K562 (cell line): ENCODE results near the gene TCF3. TPM values are rescaled to one million over a fixed set of nuclear protein-coding genes. Genes with fewer than 3 reads are reported as not detected.

Source experiments
- CBFB ChIP-seq: sonication (generic); formaldehyde crosslinking; IDR thresholded peaks from 2 replicates; pipeline ENCODE4 v1.4.0; 2020; ENCODE audit warnings: mild to moderate bottlenecking, missing genetic modification reagents
- CBX3 ChIP-seq, 2 experiments: IDR thresholded peaks; 1 replicate in 1 of 2; 2 replicates in 1 of 2; pipeline ENCODE4 v1.6.1; 2012; ENCODE audit warnings: inconsistent platforms in 2 of 2, low read length in 2 of 2, borderline replicate concordance in 1 of 2, control low read depth in 1 of 2
- E2F1 ChIP-seq: sonication (generic); formaldehyde crosslinking; IDR thresholded peaks from 2 replicates; pipeline ENCODE4 v1.8.1; 2023; ENCODE audit warnings: mild to moderate bottlenecking, missing genetic modification reagents, moderate library complexity
- HDAC2 ChIP-seq: fragments of 450-650 bp; IDR thresholded peaks from 2 replicates; pipeline ENCODE4 v1.6.1; 2016; ENCODE audit warnings: mild to moderate bottlenecking
- HDGF ChIP-seq: fragments of 450-650 bp; IDR thresholded peaks from 2 replicates; pipeline ENCODE4 v1.6.1; 2016
- MTA1 ChIP-seq: fragments of 450-650 bp; IDR thresholded peaks from 2 replicates; pipeline ENCODE4 v1.6.1; 2017; ENCODE audit warnings: borderline replicate concordance
- NBN ChIP-seq: fragments of 450-650 bp; IDR thresholded peaks from 2 replicates; pipeline ENCODE4 v1.6.1; 2016; ENCODE audit warnings: low read depth, mild to moderate bottlenecking
- NCOA4 ChIP-seq: fragments of 450-650 bp; IDR thresholded peaks from 2 replicates; pipeline ENCODE4 v1.6.1; 2018; ENCODE audit warnings: mild to moderate bottlenecking; ENCODE audit not compliant: partially characterized antibody
- SMARCA4 ChIP-seq: fragments of 450-650 bp; IDR thresholded peaks from 2 replicates; pipeline ENCODE4 v1.6.1; 2016
- SMARCA5 ChIP-seq: fragments of 450-650 bp; IDR thresholded peaks from 2 replicates; pipeline ENCODE4 v1.6.1; 2016
- TAL1 ChIP-seq: fragments of 450-650 bp; IDR thresholded peaks from 2 replicates; pipeline ENCODE4 v1.6.1; 2016; ENCODE audit warnings: mild to moderate bottlenecking
- TCF7 ChIP-seq: sonication (generic); IDR thresholded peaks from 2 replicates; pipeline ENCODE4 v1.6.1; 2016; ENCODE audit warnings: antibody characterized with exemption, borderline replicate concordance
- XRCC4 ChIP-seq: IDR thresholded peaks from one replicate; pipeline ENCODE4 v1.6.1; 2011; ENCODE audit not compliant: insufficient read depth, insufficient read length; ENCODE audit errors: extremely low read depth
- ZSCAN29 ChIP-seq: fragments of 450-650 bp; IDR thresholded peaks from 2 replicates; pipeline ENCODE4 v1.6.1; 2017
- polyA plus RNA-seq, 8 experiments: library from polyadenylated mRNA; depleted of rRNA in 4 of 8; stranded (reverse) in 5 of 8; unstranded in 3 of 8; fragments of >200 nt; fragmentation: Nextera tagmentation in 2 of 8; fragmentation: Illumina TruSeq in 1 of 8; extraction: Ambion mirVana in 2 of 8; extraction: Trizol in 1 of 8; gene quantifications; 2 replicates each; pipeline versions ENCODE4 v1.2.1 to v1.2.3, GENCODE V29; 2011 to 2014; ENCODE audit warnings: inconsistent platforms in 1 of 8, missing spikeins in 1 of 8
- total RNA-seq, 7 experiments: library from RNA; depleted of rRNA in 6 of 7; stranded (reverse); fragments of >200 nt in 6 of 7; fragmentation: Illumina TruSeq in 2 of 7; extraction: Trizol in 2 of 7; gene quantifications; 2 replicates each; pipeline versions ENCODE4 v1.2.1 to v1.2.3, GENCODE V29; 2011 to 2021; ENCODE audit warnings: low replicate concordance in 1 of 7
- TF ChIP-seq, protein P1 (sequence below), 2 experiments: fragments of 450-650 bp; IDR thresholded peaks; 2 replicates each; pipeline ENCODE4 v1.6.1; 2016; ENCODE audit warnings: mild to moderate bottlenecking in 2 of 2, borderline replicate concordance in 1 of 2, low read depth in 1 of 2, moderate library complexity in 1 of 2
- TF ChIP-seq, protein P2 (sequence below), 2 experiments: fragments of 150-350 bp in 1 of 2; IDR thresholded peaks; 2 replicates each; pipeline ENCODE4 v1.6.1; 2012 to 2016; ENCODE audit warnings: low read depth in 2 of 2, low read length in 2 of 2, mild to moderate bottlenecking in 1 of 2, moderate library complexity in 1 of 2

TCF3 gene
- total and polyA plus RNA-seq, 9 of the 15 experiments (the other 6 are each of a cell fraction or from before 2014, with no cell fraction given) = 5.6 to 259 (median 84.0) TPM

DNA sequence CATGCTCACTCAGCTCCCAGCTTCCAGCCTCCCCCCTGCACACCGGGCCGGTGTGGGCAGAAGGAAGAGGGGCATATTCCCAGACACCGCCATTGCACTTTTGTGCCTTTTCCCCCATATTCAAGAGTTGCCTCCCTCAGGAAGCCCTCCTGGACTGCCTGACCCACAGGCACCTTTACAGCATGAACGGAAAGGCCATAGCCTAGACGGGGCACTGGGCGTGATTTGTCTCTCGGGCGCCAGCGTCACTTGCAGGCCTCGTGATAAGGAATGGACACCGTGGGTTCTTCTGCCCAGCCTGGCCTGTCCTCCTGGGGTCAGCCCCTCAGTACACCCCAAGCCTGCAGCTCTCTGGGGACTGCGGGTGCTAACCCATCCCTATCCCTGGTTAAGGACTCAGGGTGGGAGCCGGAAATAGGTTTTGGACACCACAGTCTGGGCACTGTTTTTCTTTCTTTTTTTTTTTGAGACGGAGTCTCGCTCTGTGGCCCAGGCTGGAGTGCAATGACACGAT lies 46.2 kb downstream of the TCF3 start (continued):
- TF ChIP-seq, protein P1, sequence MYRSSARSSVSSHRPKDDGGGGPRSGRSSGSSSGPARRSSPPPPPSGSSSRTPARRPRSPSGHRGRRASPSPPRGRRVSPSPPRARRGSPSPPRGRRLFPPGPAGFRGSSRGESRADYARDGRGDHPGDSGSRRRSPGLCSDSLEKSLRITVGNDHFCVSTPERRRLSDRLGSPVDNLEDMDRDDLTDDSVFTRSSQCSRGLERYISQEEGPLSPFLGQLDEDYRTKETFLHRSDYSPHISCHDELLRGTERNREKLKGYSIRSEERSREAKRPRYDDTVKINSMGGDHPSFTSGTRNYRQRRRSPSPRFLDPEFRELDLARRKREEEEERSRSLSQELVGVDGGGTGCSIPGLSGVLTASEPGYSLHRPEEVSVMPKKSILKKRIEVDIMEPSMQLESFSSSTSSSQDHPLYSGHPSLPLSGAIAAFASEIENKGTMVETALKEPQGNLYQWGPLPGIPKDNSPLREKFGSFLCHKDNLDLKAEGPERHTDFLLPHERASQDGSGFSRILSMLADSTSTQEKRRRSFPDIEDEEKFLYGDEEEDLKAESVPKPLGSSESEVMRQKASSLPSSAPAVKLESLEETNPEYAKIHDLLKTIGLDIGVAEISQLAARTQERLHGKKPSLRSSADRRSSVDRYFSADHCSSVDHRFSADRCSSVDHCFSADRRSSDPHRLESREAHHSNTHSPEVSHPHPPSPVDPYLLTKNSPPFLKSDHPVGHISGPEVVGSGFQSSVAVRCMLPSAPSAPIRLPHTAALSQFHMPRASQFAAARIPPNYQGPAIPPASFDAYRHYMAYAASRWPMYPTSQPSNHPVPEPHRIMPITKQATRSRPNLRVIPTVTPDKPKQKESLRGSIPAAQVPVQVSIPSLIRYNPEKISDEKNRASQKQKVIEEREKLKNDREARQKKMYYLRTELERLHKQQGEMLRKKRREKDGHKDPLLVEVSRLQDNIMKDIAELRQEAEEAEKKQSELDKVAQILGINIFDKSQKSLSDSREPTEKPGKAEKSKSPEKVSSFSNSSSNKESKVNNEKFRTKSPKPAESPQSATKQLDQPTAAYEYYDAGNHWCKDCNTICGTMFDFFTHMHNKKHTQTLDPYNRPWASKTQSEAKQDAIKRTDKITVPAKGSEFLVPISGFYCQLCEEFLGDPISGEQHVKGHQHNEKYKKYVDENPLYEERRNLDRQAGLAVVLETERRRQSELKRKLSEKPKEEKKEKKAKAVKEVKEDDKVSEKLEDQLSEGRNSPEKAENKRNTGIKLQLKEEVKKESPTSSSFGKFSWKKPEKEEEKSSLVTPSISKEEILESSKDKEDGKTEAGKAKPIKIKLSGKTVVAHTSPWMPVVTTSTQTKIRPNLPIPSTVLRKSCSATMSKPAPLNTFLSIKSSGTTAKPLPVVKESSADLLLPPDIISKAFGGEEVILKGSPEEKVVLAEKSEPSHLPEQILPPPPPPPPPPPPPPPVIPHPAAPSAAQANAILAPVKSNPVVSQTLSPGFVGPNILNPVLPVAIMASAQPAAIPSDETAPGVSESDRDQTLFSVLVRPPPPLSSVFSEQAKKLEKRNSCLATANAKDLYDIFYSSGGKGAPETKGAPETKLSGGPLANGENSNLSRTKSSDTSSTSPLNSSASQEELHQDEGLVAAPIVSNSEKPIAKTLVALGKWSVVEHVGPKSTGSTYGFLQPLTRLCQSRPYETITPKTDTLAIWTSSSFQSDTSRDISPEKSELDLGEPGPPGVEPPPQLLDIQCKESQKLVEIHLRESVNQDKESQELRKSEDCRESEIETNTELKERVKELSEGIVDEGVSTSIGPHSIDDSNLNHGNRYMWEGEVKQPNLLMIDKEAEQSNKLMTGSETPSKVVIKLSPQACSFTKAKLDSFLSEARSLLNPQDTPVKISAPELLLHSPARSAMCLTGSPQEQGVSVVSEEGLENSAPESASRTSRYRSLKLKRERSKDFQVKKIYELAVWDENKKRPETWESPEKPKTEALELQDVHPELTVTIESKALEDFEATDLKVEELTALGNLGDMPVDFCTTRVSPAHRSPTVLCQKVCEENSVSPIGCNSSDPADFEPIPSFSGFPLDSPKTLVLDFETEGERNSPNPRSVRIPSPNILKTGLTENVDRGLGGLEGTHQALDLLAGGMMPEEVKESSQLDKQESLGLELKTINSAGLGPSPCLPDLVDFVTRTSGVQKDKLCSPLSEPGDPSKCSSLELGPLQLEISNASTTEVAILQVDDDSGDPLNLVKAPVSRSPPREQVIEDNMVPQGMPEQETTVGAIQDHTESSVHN (IDR thresholded peaks at IDR 0.05; ENCODE audit: borderline replicate concordance in 1 of 2, low read depth in 1 of 2) = 0 out of 4 replicates have a peak, but pooled peaks of 1 of the 2 experiments have one; percentile 11
- no peak for TF ChIP-seq TAL1
- 0 out of 2 replicates have a peak, but pooled peaks have one; percentile 8 for TF ChIP-seq MTA1
- peak; percentile 96 for TF ChIP-seq HDAC2
- peak; percentile 96 for TF ChIP-seq HDGF
- TF ChIP-seq CBX3 (IDR thresholded peaks at IDR 0.05; ENCODE audit: borderline replicate concordance in 1 of 2, low read length in 2 of 2) = 0 out of 3 replicates have a peak, but pooled peaks of 1 of the 2 experiments have one; percentile 6
- TF ChIP-seq XRCC4 = no peak
- peak; percentile 100 for TF ChIP-seq SMARCA5
- no peak for TF ChIP-seq CBFB
- TF ChIP-seq TCF7 = no peak
- TF ChIP-seq SMARCA4 = peak; percentile 70
- TF ChIP-seq NCOA4 = peak; percentile 60
- TF ChIP-seq, protein P2, sequence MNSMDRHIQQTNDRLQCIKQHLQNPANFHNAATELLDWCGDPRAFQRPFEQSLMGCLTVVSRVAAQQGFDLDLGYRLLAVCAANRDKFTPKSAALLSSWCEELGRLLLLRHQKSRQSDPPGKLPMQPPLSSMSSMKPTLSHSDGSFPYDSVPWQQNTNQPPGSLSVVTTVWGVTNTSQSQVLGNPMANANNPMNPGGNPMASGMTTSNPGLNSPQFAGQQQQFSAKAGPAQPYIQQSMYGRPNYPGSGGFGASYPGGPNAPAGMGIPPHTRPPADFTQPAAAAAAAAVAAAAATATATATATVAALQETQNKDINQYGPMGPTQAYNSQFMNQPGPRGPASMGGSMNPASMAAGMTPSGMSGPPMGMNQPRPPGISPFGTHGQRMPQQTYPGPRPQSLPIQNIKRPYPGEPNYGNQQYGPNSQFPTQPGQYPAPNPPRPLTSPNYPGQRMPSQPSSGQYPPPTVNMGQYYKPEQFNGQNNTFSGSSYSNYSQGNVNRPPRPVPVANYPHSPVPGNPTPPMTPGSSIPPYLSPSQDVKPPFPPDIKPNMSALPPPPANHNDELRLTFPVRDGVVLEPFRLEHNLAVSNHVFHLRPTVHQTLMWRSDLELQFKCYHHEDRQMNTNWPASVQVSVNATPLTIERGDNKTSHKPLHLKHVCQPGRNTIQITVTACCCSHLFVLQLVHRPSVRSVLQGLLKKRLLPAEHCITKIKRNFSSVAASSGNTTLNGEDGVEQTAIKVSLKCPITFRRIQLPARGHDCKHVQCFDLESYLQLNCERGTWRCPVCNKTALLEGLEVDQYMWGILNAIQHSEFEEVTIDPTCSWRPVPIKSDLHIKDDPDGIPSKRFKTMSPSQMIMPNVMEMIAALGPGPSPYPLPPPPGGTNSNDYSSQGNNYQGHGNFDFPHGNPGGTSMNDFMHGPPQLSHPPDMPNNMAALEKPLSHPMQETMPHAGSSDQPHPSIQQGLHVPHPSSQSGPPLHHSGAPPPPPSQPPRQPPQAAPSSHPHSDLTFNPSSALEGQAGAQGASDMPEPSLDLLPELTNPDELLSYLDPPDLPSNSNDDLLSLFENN (IDR thresholded peaks at IDR 0.05; ENCODE audit: low read depth in 2 of 2, low read length in 2 of 2) = no peak
- 0 out of 2 replicates have a peak, but pooled peaks have one; percentile 37 for TF ChIP-seq ZSCAN29
- no peak for TF ChIP-seq E2F1 (CRISPR knock-in tag)
- no peak for TF ChIP-seq NBN
